A673 (cell line): ENCODE data around the gene COL9A1.

Experiments
- CTCF ChIP-seq: fragments of 300-800, 200-600 bp; sonication (generic); conservative IDR thresholded peaks from 2 replicates; pipeline ENCODE4 v1.5.1; 2017; ENCODE audit warnings: low read depth, mild to moderate bottlenecking, antibody characterized with exemption, low read length, moderate library complexity, mixed read lengths
- EZH2 ChIP-seq: fragments of 200-600 bp; sonication (generic); IDR thresholded peaks from 2 replicates; pipeline ENCODE4 v1.6.1; 2017; ENCODE audit warnings: borderline replicate concordance, low read depth, mild to moderate bottlenecking, mixed read lengths, antibody characterized with exemption, low read length; ENCODE audit not compliant: poor library complexity, severe bottlenecking

GRCh38 chr6:70304616-70305015 is 1.7 kb upstream of the COL9A1 start:
- TF ChIP-seq CTCF (no peak), EZH2 (no peak)
